GM18858 (cell line): ENCODE data around the gene ZNF830.
A peak's percentile ranks its signal among the peaks of the same experiment; 100 is the strongest.
"Not testable (repeated sequence)": the region's sequence is repeated elsewhere in the genome, so short reads cannot be mapped to it uniquely, and the experiment has no call there.

Source experiments
- ATAC-seq: cut with Tn5 transposase; IDR thresholded peaks from one replicate; pipeline ENCODE4 v1.9.1; 2021; ENCODE audit not compliant: unreplicated experiment

The ZNF830 gene

GRCh38 chr17:34961093-34961911, at the start of gene ZNF830, which contains the start of gene CCT6B:
Gene ZNF830 (plus strand): TSS chr17:34961540. CDS start chr17:34961567, 27 bp downstream.
Gene CCT6B (minus strand): TSS chr17:34961460. CDS start chr17:34961393, 67 bp downstream.
- peak; percentile 74 for ATAC-seq

GRCh38 chr17:34913001-34913400, 48.3 kb upstream of the ZNF830 start:
- ATAC-seq = no peak

- no peak for ATAC-seq
These were observed 45.2 kb upstream of the ZNF830 start for GRCh38 chr17:34916120-34916519.

- ATAC-seq = no peak
These were observed 44.0 kb upstream of the ZNF830 start for GRCh38 chr17:34917381-34917780.

- no peak for ATAC-seq
These were observed 40.7 kb upstream of the ZNF830 start for GRCh38 chr17:34920676-34921075.

GRCh38 chr17:34926661-34927060, 34.7 kb upstream of the ZNF830 start:
- no peak for ATAC-seq

GRCh38 chr17:34930283-34930682, 31.1 kb upstream of the ZNF830 start:
- ATAC-seq = no peak

- not testable (repeated sequence) for ATAC-seq
These were observed 10.6 kb upstream of the ZNF830 start for GRCh38 chr17:34950780-34951179.

GRCh38 chr17:34958438-34958837, 2.9 kb upstream of the ZNF830 start:
- no peak for ATAC-seq

- no peak for ATAC-seq
These were observed 12.8 kb downstream of the ZNF830 start for GRCh38 chr17:34974179-34974578.

- no peak for ATAC-seq
These were observed 13.8 kb downstream of the ZNF830 start for GRCh38 chr17:34974794-34975785.

- no peak for ATAC-seq
These were observed 17.8 kb downstream of the ZNF830 start for GRCh38 chr17:34979153-34979552.

- ATAC-seq = no peak
These were observed 18.5 kb downstream of the ZNF830 start for GRCh38 chr17:34979650-34980352.

- ATAC-seq = peak; percentile 72
These were observed 19.0 kb downstream of the ZNF830 start, which contains the start of gene LIG3 for GRCh38 chr17:34980353-34980680. Gene LIG3 (plus strand): TSS chr17:34980512. CDS start chr17:34983006, 2,494 bp downstream.

GRCh38 chr17:34980681-34981537, 19.6 kb downstream of the ZNF830 start:
- ATAC-seq = peak; percentile 42

- no peak for ATAC-seq
These were observed 20.4 kb downstream of the ZNF830 start for GRCh38 chr17:34981538-34982241.

- ATAC-seq = no peak
These were observed 25.9 kb downstream of the ZNF830 start for GRCh38 chr17:34987232-34987631.

GRCh38 chr17:34988644-34989043, 27.3 kb downstream of the ZNF830 start:
- no peak for ATAC-seq

GRCh38 chr17:34989473-34989872, 28.1 kb downstream of the ZNF830 start:
- no peak for ATAC-seq
